Liver (tissue), 3 donors: ENCODE measurements around the gene GSK3B.

Source experiments
- ATF3 ChIP-seq: IDR thresholded peaks from 2 replicates; pipeline ENCODE4 v1.6.1; 2016; ENCODE audit warnings: antibody characterized with exemption
- CTCF ChIP-seq: fragments of 150-350 bp; IDR thresholded peaks from 2 replicates; pipeline ENCODE4 v1.5.1; 2017; ENCODE audit warnings: improper control_type of control experiment, low read depth, low read length; ENCODE audit not compliant: missing input control
- EGR1 ChIP-seq, 2 donors: IDR thresholded peaks; 2 replicates each; pipeline ENCODE4 v1.6.1; 2016 to 2018; ENCODE audit warnings: antibody characterized with exemption in 2 of 2, low read depth in 2 of 2
- GABPA ChIP-seq, 2 donors: IDR thresholded peaks in 1 of 2; conservative IDR thresholded peaks in 1 of 2; 2 replicates each; pipeline ENCODE4 v1.6.1; 2016; ENCODE audit warnings: antibody characterized with exemption in 2 of 2, mild to moderate bottlenecking in 1 of 2, moderate library complexity in 1 of 2
- JUND ChIP-seq, 2 donors: IDR thresholded peaks; 2 replicates each; pipeline ENCODE4 v1.6.1; 2016; ENCODE audit warnings: antibody characterized with exemption in 2 of 2
- MAX ChIP-seq: IDR thresholded peaks from 2 replicates; pipeline ENCODE4 v1.6.1; 2016; ENCODE audit warnings: antibody characterized with exemption
- RAD21 ChIP-seq, 2 donors: IDR thresholded peaks; 2 replicates each; pipeline ENCODE4 v1.6.1; 2016; ENCODE audit warnings: antibody characterized with exemption in 2 of 2, mild to moderate bottlenecking in 2 of 2
- REST ChIP-seq: IDR thresholded peaks from 2 replicates; pipeline ENCODE4 v1.6.1; 2016; ENCODE audit warnings: antibody characterized with exemption, mild to moderate bottlenecking
- RXRA ChIP-seq, 2 donors: IDR thresholded peaks; 2 replicates each; pipeline ENCODE4 v1.6.1; 2017 to 2018; ENCODE audit warnings: antibody characterized with exemption in 2 of 2, mild to moderate bottlenecking in 1 of 2
- SP1 ChIP-seq: IDR thresholded peaks from 2 replicates; pipeline ENCODE4 v1.6.1; 2018; ENCODE audit warnings: antibody characterized with exemption, mild to moderate bottlenecking
- TAF1 ChIP-seq: conservative IDR thresholded peaks from 2 replicates; pipeline ENCODE4 v1.6.1; 2016; ENCODE audit warnings: antibody characterized with exemption, mild to moderate bottlenecking
- YY1 ChIP-seq: IDR thresholded peaks from 2 replicates; pipeline ENCODE4 v1.6.1; 2016; ENCODE audit warnings: antibody characterized with exemption, mild to moderate bottlenecking
- donor health status: healthy.
- donor health status: healthy.

GRCh38 chr3:119945291-119945690, 149.0 kb downstream of the GSK3B start:
- TF ChIP-seq EGR1 (IDR thresholded peaks at IDR 0.05; ENCODE audit: low read depth in 2 of 2): no peak
- no peak for TF ChIP-seq JUND (IDR thresholded peaks at IDR 0.05)
- no peak for TF ChIP-seq SP1
- no peak for TF ChIP-seq CTCF
- TF ChIP-seq RAD21 (IDR thresholded peaks at IDR 0.05): no peak
- TF ChIP-seq ATF3: no peak
- TF ChIP-seq YY1: no peak
- TF ChIP-seq TAF1: no peak
- no peak for TF ChIP-seq REST
- no peak for TF ChIP-seq MAX
- TF ChIP-seq RXRA (IDR thresholded peaks at IDR 0.05): no peak
- TF ChIP-seq GABPA (IDR thresholded peaks at IDR 0.05 in 1 of 2, conservative IDR thresholded peaks at IDR 0.05 in 1 of 2): no peak
